K562 (cell line): Measurements from ENCODE around the gene SLC25A48. TPM values are rescaled to one million over a fixed set of nuclear protein-coding genes. Genes with fewer than 3 reads are reported as not detected.

Experiments used
- ATAC-seq: fragments of 200-7000 bp; cut with Tn5 transposase; 3 replicates; pipeline ENCODE4 v1.9.1; 2020; ENCODE audit warnings: moderate library complexity
- BruUV-seq: library from RNA; stranded (reverse); fragments of 400-500 nt; replicated peaks from 2 replicates; lab custom pipeline; 2021; lab: Mats Ljungman, UMichigan
- CTCF ChIA-PET: fragments of 300-600 bp; formaldehyde crosslinking; extraction: SDS; loops from one replicate; lab custom pipeline; 2021; ENCODE audit warnings: low intra/inter-chr PET ratio; lab: Yijun Ruan, JAX
- POLR2A ChIA-PET: fragments of 300-600, 350-650 bp; sonication (Branson Sonifier 250); formaldehyde crosslinking; extraction: SDS; loops from one replicate; lab custom pipeline; 2021; ENCODE audit warnings: antibody characterized with exemption, inconsistent platforms; lab: Yijun Ruan, JAX
- DNase-seq, 4 experiments: peaks; one replicate each; pipeline versions ENCODE4 v3.0.0 to v3.0.0-alpha.2; 2011 to 2018; ENCODE audit warnings: low spot score in 3 of 4, mixed read lengths in 3 of 4; ENCODE audit errors: extremely low read depth in 1 of 4
- FAIRE-seq: peaks from 2 replicates; lab custom pipeline; 2011; peaks lifted over from hg19 to GRCh38; lab: Jason Lieb, UNC
- H2AFZ ChIP-seq: 2 replicates; pipeline ENCODE4 v1.6.0; 2011; ENCODE audit warnings: low read depth, low read length, control low read depth, inconsistent platforms
- H3K27ac ChIP-seq: fragments of 200-600 bp; 3 replicates; pipeline ENCODE4 v1.8.0; 2011; ENCODE audit warnings: low read depth, mild to moderate bottlenecking, control low read depth, inconsistent platforms, low read length, moderate library complexity, mixed read lengths; ENCODE audit errors: extremely low read depth
- H3K27me3 ChIP-seq, 2 experiments: fragments of 300-600 bp in 1 of 2; 2 replicates in 1 of 2; 3 replicates in 1 of 2; pipeline versions ENCODE4 v1.6.0 to v1.8.0; 2011; ENCODE audit warnings: inconsistent platforms in 2 of 2, low read length in 2 of 2, mild to moderate bottlenecking in 1 of 2, mixed read lengths in 1 of 2, moderate library complexity in 1 of 2; ENCODE audit not compliant: control insufficient read depth in 2 of 2, insufficient read depth in 2 of 2
- H3K36me3 ChIP-seq: fragments of 300-600 bp; 3 replicates; pipeline ENCODE4 v1.8.0; 2011; ENCODE audit warnings: mild to moderate bottlenecking, low read length, inconsistent platforms; ENCODE audit not compliant: control insufficient read depth, insufficient read depth
- H3K4me1 ChIP-seq, 2 experiments: fragments of 200-600 bp in 1 of 2; replicated peaks in 1 of 2; 2 replicates in 1 of 2; 3 replicates in 1 of 2; pipeline versions ENCODE4 v1.5.1 to v1.8.0; 2011; ENCODE audit warnings: inconsistent platforms in 2 of 2, low read length in 2 of 2, mild to moderate bottlenecking in 1 of 2, mixed read lengths in 1 of 2, moderate library complexity in 1 of 2; ENCODE audit not compliant: control insufficient read depth in 2 of 2, insufficient read depth in 2 of 2
- H3K4me2 ChIP-seq: 2 replicates; pipeline ENCODE4 v1.6.1; 2011; ENCODE audit warnings: low read length, control low read depth, inconsistent platforms, mixed read lengths; ENCODE audit not compliant: insufficient read depth
- H3K4me3 ChIP-seq: fragments of 200-600 bp; sonication (generic), shearing (Covaris generic); 2 replicates; pipeline ENCODE4 v1.5.1; 2016; ENCODE audit warnings: control low read depth, inconsistent platforms
- H3K79me2 ChIP-seq: fragments of 200-600 bp; 3 replicates; pipeline ENCODE4 v1.8.0; 2011; ENCODE audit warnings: low read length, inconsistent platforms; ENCODE audit not compliant: control insufficient read depth, insufficient read depth
- H3K9ac ChIP-seq, 2 experiments: 2 replicates each; pipeline versions ENCODE4 v1.6.0 to v1.6.1; 2011; ENCODE audit warnings: low read depth in 2 of 2, low read length in 2 of 2, control low read depth in 1 of 2, inconsistent platforms in 1 of 2, mild to moderate bottlenecking in 1 of 2, mixed read lengths in 1 of 2; ENCODE audit not compliant: insufficient read depth in 1 of 2
- H3K9me1 ChIP-seq: one replicate; pipeline ENCODE4 v1.6.0; 2011; ENCODE audit warnings: inconsistent platforms, mild to moderate bottlenecking, low read length, moderate library complexity; ENCODE audit not compliant: control insufficient read depth, insufficient read depth
- H3K9me3 ChIP-seq: replicated peaks from 2 replicates; pipeline ENCODE4 v1.5.1; 2011; ENCODE audit warnings: low read depth, low read length, inconsistent platforms; ENCODE audit not compliant: control insufficient read depth, insufficient read depth
- H4K20me1 ChIP-seq: replicated peaks from 2 replicates; pipeline ENCODE4 v1.6.1; 2011; ENCODE audit warnings: low read length, inconsistent platforms, mixed read lengths; ENCODE audit not compliant: control insufficient read depth, insufficient read depth
- ATF2 ChIP-seq: sonication (generic); formaldehyde crosslinking; IDR thresholded peaks from 2 replicates; pipeline ENCODE4 v1.8.1; 2022; ENCODE audit warnings: missing genetic modification reagents
- ATF4 ChIP-seq: fragments of 450-650 bp; formaldehyde crosslinking; IDR thresholded peaks from 2 replicates; pipeline ENCODE4 v1.4.0; 2022; ENCODE audit warnings: mild to moderate bottlenecking, moderate library complexity
- CHCHD3 ChIP-seq: fragments of 250-450 bp; sonication (Bioruptor Pico); IDR thresholded peaks from 2 replicates; pipeline ENCODE4 v2.1.2; 2022; ENCODE audit warnings: mild to moderate bottlenecking
- HDAC8 ChIP-seq: fragments of 450-650 bp; IDR thresholded peaks from 2 replicates; pipeline ENCODE4 v1.6.1; 2016; ENCODE audit warnings: mild to moderate bottlenecking, missing genetic modification characterization, moderate library complexity, missing compliant biosample characterization
- HMG20B ChIP-seq: fragments of 250-450 bp; sonication (Bioruptor Pico); IDR thresholded peaks from 2 replicates; pipeline ENCODE4 v1.5.0; 2021; ENCODE audit warnings: mild to moderate bottlenecking
- HNRNPL ChIP-seq: fragments of 200-400 bp; formaldehyde crosslinking; IDR thresholded peaks from 2 replicates; pipeline ENCODE4 v1.6.1; 2017; ENCODE audit warnings: low read depth, mild to moderate bottlenecking, low read length
- HNRNPUL1 ChIP-seq: fragments of 200-400 bp; formaldehyde crosslinking; IDR thresholded peaks from 2 replicates; pipeline ENCODE4 v1.6.1; 2017; ENCODE audit warnings: low read length
- KDM1A ChIP-seq, 2 experiments: fragments of 450-650 bp; IDR thresholded peaks; 2 replicates each; pipeline ENCODE4 v1.6.1; 2016; ENCODE audit warnings: mild to moderate bottlenecking in 2 of 2
- MTA3 ChIP-seq: fragments of 450-650 bp; formaldehyde crosslinking; IDR thresholded peaks from 2 replicates; pipeline ENCODE4 v1.6.1; 2017; ENCODE audit warnings: mild to moderate bottlenecking, borderline replicate concordance
- SMAD1 ChIP-seq: fragments of 150-350 bp; IDR thresholded peaks from 2 replicates; pipeline ENCODE4 v1.6.1; 2014; ENCODE audit warnings: low read length, low read depth; ENCODE audit not compliant: partially characterized antibody
- SMAD3 ChIP-seq: fragments of 450-650 bp; formaldehyde crosslinking; conservative IDR thresholded peaks from 2 replicates; pipeline ENCODE4 v1.4.0; 2020; ENCODE audit warnings: mild to moderate bottlenecking
- SREBF2 ChIP-seq: sonication (generic); formaldehyde crosslinking; IDR thresholded peaks from 2 replicates; pipeline ENCODE4 v1.4.0; 2020; ENCODE audit warnings: mild to moderate bottlenecking, missing genetic modification reagents
- STAT5B ChIP-seq: fragments of 250-450 bp; sonication (Bioruptor Pico); IDR thresholded peaks from 2 replicates; pipeline ENCODE4 v1.8.0; 2021; ENCODE audit warnings: mild to moderate bottlenecking, inconsistent platforms
- TCF15 ChIP-seq: fragments of 250-450 bp; sonication (Bioruptor Pico); IDR thresholded peaks from 2 replicates; pipeline ENCODE4 v1.8.0; 2022; ENCODE audit warnings: moderate library complexity, mild to moderate bottlenecking, inconsistent platforms
- VEZF1 ChIP-seq: fragments of 200-800 bp; sonication (Bioruptor generic); IDR thresholded peaks from 2 replicates; pipeline ENCODE4 v1.6.1; 2017; ENCODE audit warnings: missing genetic modification characterization, missing compliant biosample characterization
- ZNF140 ChIP-seq: fragments of 250-450 bp; sonication (Bioruptor Pico); IDR thresholded peaks from 2 replicates; pipeline ENCODE4 v1.8.0; 2021; ENCODE audit warnings: moderate library complexity, mild to moderate bottlenecking, inconsistent platforms
- ZNF239 ChIP-seq: fragments of 250-450 bp; sonication (Bioruptor Pico); IDR thresholded peaks from 2 replicates; pipeline ENCODE4 v1.4.0; 2020; ENCODE audit warnings: mild to moderate bottlenecking
- WGBS: fragments of 100-300 bp; shearing (Covaris generic); methylation state at CpG from one replicate; pipeline ENCODE4 v1.1.6; 2016; ENCODE audit warnings: low coverage, mixed read lengths; ENCODE audit not compliant: insufficient coverage; ENCODE audit errors: missing lambda C conversion rate; 5-methylcytosine and 5-hydroxymethylcytosine counted together
- in situ Hi-C: fragments of 300-500 bp; cut with MboI; formaldehyde crosslinking; loops from 4 replicates; pipeline ENCODE4 v1.15.0; 2018; ENCODE audit warnings: inconsistent platforms, mixed read lengths
- intact Hi-C: fragments of 100-400 bp; cut with micrococcal nuclease; formaldehyde crosslinking; loops from 2 replicates; pipeline ENCODE4 v1.14.2; 2022
- polyA plus RNA-seq, 8 experiments: library from polyadenylated mRNA; depleted of rRNA in 4 of 8; stranded (reverse) in 5 of 8; unstranded in 3 of 8; fragments of >200 nt; fragmentation: Nextera tagmentation in 2 of 8; fragmentation: Illumina TruSeq in 1 of 8; extraction: Ambion mirVana in 2 of 8; extraction: Trizol in 1 of 8; gene quantifications; 2 replicates each; pipeline versions ENCODE4 v1.2.1 to v1.2.3, GENCODE V29; 2011 to 2014; ENCODE audit warnings: inconsistent platforms in 1 of 8, missing spikeins in 1 of 8
- total RNA-seq, 7 experiments: library from RNA; depleted of rRNA in 6 of 7; stranded (reverse); fragments of >200 nt in 6 of 7; fragmentation: Illumina TruSeq in 2 of 7; extraction: Trizol in 2 of 7; gene quantifications; 2 replicates each; pipeline versions ENCODE4 v1.2.1 to v1.2.3, GENCODE V29; 2011 to 2021; ENCODE audit warnings: low replicate concordance in 1 of 7

SLC25A48 gene
- total and polyA plus RNA-seq, 9 of the 15 experiments (the other 6 are each of a cell fraction or from before 2014, with no cell fraction given) = 0.08 to 0.35 (median 0.23) TPM; not detected in 1

GRCh38 chr5:135826221-135826525, 8.3 kb upstream of the SLC25A48 start:
- in situ Hi-C loops = no loop called here
- no peaks in the 10 kb centered on the region for H3K4me1 ChIP-seq

More at GRCh38 chr5:135826221-135826525, 8.3 kb upstream of the SLC25A48 start:
- ChIA-PET POLR2A (interaction anchor here (0.6 kb wide), 1 partner anchor 1144 kb away, joined by 6 read pairs; no protein-coding TSS in a partner anchor), CTCF (no interaction called here)
- intact Hi-C loops = no loop called here
- H3K4me3 ChIP-seq = no peak overlapping the region
- 10% methylated on average over 2 of the region's 3 CpGs for WGBS
- ATAC-seq (no peak), FAIRE-seq (no peak), DNase-seq (no peak)
- no peaks in the 10 kb centered on the region for H3K36me3 ChIP-seq
- no peaks in the 10 kb centered on the region for H3K79me2 ChIP-seq
- H3K4me2 ChIP-seq = no peak overlapping the region
- H3K27ac ChIP-seq = no peak overlapping the region
- no peak overlapping the region for H2AFZ ChIP-seq
- TF ChIP-seq HMG20B (CRISPR knock-in tag) (no peak), TCF15 (CRISPR knock-in tag) (no peak), ATF4 (CRISPR knock-in tag) (no peak), ZNF239 (CRISPR knock-in tag) (no peak), MTA3 (no peak), KDM1A (IDR thresholded peaks at IDR 0.05) (no peak), SREBF2 (CRISPR knock-in tag) (no peak), ATF2 (CRISPR knock-in tag) (no peak), HNRNPL (no peak), HNRNPUL1 (no peak), SMAD1 (no peak), SMAD3 (CRISPR knock-in tag) (no peak), STAT5B (CRISPR knock-in tag) (no peak), ZNF140 (CRISPR knock-in tag) (no peak), CHCHD3 (CRISPR knock-in tag) (no peak), HDAC8 (tag) (no peak), VEZF1 (CRISPR knock-in tag) (no peak)
- peaks cover 5% of the 10 kb centered on the region; the same call in 1 of the 2 replicates for H4K20me1 ChIP-seq
- H3K9me1 ChIP-seq = no peaks in the 10 kb centered on the region
- H3K27me3 ChIP-seq = peaks cover 0 to 41% of the 10 kb centered on the region in 2 experiments; a peak in 2 of 5 replicates
- no peak overlapping the region for H3K9ac ChIP-seq
- no TSS peak for BruUV-seq
- H3K9me3 ChIP-seq = no peaks in the 10 kb centered on the region
